D721Med (cell line): ENCODE results near the gene SIL1.

Source experiments
- DNase-seq: peaks from one replicate; pipeline ENCODE4 v3.0.0; 2011; ENCODE audit warnings: low spot score; ENCODE audit not compliant: insufficient read length
- FAIRE-seq: peaks from 2 replicates; lab custom pipeline; 2011; peaks lifted over from hg19 to GRCh38; lab: Jason Lieb, UNC
- TF ChIP-seq, protein P1 (sequence below): IDR thresholded peaks from 2 replicates; pipeline ENCODE4 v1.5.1; 2012; ENCODE audit warnings: mild to moderate bottlenecking, control low read depth; ENCODE audit not compliant: insufficient read depth; ENCODE audit errors: missing control alignments

SIL1 gene

DNA sequence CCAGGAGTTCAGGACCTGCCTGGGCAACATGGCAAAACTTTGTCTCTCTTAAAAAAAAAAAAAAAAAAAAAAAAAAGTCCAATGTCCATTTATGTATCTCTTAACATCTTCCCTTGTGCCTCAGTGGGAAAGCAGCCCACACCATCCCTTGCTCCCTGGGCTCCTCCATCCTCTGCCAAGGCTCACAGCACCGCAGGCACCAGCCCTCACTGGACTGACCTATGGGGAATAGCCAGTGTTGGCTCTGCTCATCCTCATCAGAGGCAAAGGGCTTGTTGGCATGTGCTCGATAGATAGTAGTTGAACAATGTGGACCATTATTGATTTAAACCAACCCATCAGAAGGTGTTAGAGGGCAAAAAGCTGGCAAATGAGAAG lies 261.2 kb downstream of the SIL1 start:
- TF ChIP-seq, protein P1, sequence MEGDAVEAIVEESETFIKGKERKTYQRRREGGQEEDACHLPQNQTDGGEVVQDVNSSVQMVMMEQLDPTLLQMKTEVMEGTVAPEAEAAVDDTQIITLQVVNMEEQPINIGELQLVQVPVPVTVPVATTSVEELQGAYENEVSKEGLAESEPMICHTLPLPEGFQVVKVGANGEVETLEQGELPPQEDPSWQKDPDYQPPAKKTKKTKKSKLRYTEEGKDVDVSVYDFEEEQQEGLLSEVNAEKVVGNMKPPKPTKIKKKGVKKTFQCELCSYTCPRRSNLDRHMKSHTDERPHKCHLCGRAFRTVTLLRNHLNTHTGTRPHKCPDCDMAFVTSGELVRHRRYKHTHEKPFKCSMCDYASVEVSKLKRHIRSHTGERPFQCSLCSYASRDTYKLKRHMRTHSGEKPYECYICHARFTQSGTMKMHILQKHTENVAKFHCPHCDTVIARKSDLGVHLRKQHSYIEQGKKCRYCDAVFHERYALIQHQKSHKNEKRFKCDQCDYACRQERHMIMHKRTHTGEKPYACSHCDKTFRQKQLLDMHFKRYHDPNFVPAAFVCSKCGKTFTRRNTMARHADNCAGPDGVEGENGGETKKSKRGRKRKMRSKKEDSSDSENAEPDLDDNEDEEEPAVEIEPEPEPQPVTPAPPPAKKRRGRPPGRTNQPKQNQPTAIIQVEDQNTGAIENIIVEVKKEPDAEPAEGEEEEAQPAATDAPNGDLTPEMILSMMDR = no peak
- DNase-seq (no peak), FAIRE-seq (no peak)

GRCh38 chr5:138936225-138936967 lies 261.8 kb downstream of the SIL1 start:
- FAIRE-seq = no peak

GRCh38 chr5:138935466-138935865 lies 262.7 kb downstream of the SIL1 start:
- DNase-seq (no peak), FAIRE-seq (no peak)

More at GRCh38 chr5:138936225-138936967, 261.8 kb downstream of the SIL1 start:
- DNase-seq = no peak
- TF ChIP-seq, protein P1 = no peak

GRCh38 chr5:138934971-138935370 lies 263.2 kb downstream of the SIL1 start:
- FAIRE-seq = no peak
- TF ChIP-seq, protein P1 = no peak

More at GRCh38 chr5:138935466-138935865, 262.7 kb downstream of the SIL1 start:
- TF ChIP-seq, protein P1 = no peak

DNA sequence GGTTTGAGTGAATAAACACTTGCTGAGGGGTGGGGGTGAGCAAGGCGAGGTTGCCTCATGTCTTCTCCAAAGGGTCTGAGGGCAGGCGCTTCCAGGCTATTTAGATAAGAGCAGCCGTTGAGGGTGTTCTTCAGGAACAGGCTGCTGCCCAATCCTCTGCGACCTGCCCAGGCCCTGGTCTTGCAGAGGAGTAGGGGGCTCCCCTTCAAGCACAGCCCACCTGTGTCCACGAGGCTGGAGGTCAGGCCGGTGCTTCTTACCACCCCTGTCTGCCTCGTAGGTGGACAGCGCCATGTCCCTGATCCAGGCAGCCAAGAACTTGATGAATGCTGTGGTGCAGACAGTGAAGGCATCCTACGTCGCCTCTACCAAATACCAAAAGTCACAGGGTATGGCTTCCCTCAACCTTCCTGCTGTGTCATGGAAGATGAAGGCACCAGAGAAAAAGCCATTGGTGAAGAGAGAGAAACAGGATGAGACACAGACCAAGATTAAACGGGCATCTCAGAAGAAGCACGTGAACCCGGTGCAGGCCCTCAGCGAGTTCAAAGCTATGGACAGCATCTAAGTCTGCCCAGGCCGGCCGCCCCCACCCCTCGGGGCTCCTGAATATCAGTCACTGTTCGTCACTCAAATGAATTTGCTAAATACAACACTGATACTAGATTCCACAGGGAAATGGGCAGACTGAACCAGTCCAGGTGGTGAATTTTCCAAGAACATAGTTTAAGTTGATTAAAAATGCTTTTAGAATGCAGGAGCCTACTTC lies 264.5 kb downstream of the SIL1 start:
- TF ChIP-seq, protein P1 = no peak
- no peak for DNase-seq
- no peak for FAIRE-seq

More at GRCh38 chr5:138934971-138935370, 263.2 kb downstream of the SIL1 start:
- DNase-seq = no peak

- FAIRE-seq = no peak
- TF ChIP-seq, protein P1 = peak; percentile 12
- DNase-seq = no peak
These were observed 265.9 kb downstream of the SIL1 start for GRCh38 chr5:138932171-138932810.
